Right ventricle myocardium inferior (tissue), 1 donor: Measurements from ENCODE around the gene DNAJC30. TPM values are rescaled to one million over a fixed set of nuclear protein-coding genes. Genes with fewer than 3 reads are reported as not detected.
A peak's percentile ranks its signal among the peaks of the same experiment; 100 is the strongest.
"Not testable (repeated sequence)": the region's sequence is repeated elsewhere in the genome, so short reads cannot be mapped to it uniquely, and the experiment has no call there.

Experiments
- ATAC-seq: fragments of 200-7000 bp; cut with Tn5 transposase; one replicate; pipeline ENCODE4 v1.9.1; 2020; ENCODE audit warnings: mild to moderate bottlenecking, moderate library complexity
- DNase-seq: peaks from one replicate; pipeline ENCODE4 v3.0.0; 2021; ENCODE audit errors: missing footprints
- intact Hi-C: fragments of 100-400 bp; cut with DNase I; formaldehyde crosslinking; loops from one replicate; pipeline ENCODE4 v1.11.0; 2022
- total RNA-seq: library from RNA; stranded (reverse); fragmentation: NEBNext Ultra II Directional; extraction: Animal tissue kit (Norgen Biotek cat#: 25700); gene quantifications from one replicate; pipeline ENCODE4 v1.2.1, GENCODE V29; 2021
- donor health status: DM: no; HTN: yes; CAD: no; lungs with severe emphysema.

DNAJC30 gene
- total RNA-seq, 1 donor from 2014 or later, result 13.8 TPM

- ATAC-seq, result no peak
These were observed 32.5 kb upstream of the DNAJC30 start for GRCh38 chr7:73715648-73716317.

DNA sequence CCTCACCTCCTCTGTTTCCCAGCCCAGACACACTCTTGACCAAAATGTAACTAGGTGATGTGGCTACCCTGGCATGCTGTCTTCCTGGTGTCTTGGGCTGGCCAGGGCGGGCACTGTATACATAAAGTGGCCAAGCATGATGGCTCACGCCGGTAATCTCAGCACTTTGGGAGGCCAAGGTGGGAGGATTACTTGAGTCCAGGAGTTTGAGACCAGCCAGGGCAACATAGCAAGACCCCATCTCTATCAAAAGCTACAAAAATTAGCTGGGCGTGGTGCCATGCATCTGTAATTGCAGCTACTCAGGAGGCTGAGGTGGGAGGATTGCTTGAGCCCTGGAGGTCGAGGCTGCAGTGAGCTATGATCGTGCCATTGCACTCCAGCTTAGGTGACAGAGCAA lies 30.1 kb upstream of the DNAJC30 start:
- ATAC-seq, DNase-seq, intact Hi-C loops: not testable (repeated sequence)

More at GRCh38 chr7:73715648-73716317, 32.5 kb upstream of the DNAJC30 start:
- no peak for DNase-seq
- intact Hi-C loops, result no loop called here

DNA sequence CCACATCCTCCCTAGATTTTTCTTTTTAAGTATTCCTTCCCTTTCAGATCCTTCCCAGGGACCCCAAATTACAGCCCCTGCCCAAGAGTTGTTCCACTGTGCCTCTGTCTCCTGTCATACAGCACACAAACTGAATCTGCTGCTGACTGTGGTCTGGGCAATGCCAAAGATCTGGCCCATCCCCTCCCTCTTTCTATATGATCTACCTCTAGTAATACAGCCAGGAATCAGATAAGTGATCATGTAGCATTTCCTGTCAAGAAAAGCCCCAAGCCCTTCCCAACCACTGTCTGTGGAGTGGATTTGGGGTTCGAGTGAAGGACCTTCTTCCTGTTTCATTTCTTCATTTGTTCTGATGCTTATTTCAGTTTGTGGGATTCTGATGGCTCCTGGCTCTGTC lies 29.5 kb upstream of the DNAJC30 start:
- intact Hi-C loops, result no loop called here

GRCh38 chr7:73708961-73709549 lies 25.8 kb upstream of the DNAJC30 start:
- ATAC-seq (no peak), DNase-seq (peak; percentile 57)
- intact Hi-C loops, result no loop called here

More for the DNA sequence above, 29.5 kb upstream of the DNAJC30 start:
- DNase-seq (no peak), ATAC-seq (no peak)

GRCh38 chr7:73707045-73707631 lies 23.9 kb upstream of the DNAJC30 start:
- DNase-seq (peak; percentile 85), ATAC-seq (peak; percentile 21)
- intact Hi-C loops, result no loop called here

- DNase-seq (peak; percentile 50), ATAC-seq (no peak)
- intact Hi-C loops, result no loop called here
These were observed 23.1 kb upstream of the DNAJC30 start for GRCh38 chr7:73706126-73707044.

- intact Hi-C loops, result no loop called here
- DNase-seq (peak; percentile 1), ATAC-seq (no peak)
These were observed 22.3 kb upstream of the DNAJC30 start for GRCh38 chr7:73705551-73705920.

DNA sequence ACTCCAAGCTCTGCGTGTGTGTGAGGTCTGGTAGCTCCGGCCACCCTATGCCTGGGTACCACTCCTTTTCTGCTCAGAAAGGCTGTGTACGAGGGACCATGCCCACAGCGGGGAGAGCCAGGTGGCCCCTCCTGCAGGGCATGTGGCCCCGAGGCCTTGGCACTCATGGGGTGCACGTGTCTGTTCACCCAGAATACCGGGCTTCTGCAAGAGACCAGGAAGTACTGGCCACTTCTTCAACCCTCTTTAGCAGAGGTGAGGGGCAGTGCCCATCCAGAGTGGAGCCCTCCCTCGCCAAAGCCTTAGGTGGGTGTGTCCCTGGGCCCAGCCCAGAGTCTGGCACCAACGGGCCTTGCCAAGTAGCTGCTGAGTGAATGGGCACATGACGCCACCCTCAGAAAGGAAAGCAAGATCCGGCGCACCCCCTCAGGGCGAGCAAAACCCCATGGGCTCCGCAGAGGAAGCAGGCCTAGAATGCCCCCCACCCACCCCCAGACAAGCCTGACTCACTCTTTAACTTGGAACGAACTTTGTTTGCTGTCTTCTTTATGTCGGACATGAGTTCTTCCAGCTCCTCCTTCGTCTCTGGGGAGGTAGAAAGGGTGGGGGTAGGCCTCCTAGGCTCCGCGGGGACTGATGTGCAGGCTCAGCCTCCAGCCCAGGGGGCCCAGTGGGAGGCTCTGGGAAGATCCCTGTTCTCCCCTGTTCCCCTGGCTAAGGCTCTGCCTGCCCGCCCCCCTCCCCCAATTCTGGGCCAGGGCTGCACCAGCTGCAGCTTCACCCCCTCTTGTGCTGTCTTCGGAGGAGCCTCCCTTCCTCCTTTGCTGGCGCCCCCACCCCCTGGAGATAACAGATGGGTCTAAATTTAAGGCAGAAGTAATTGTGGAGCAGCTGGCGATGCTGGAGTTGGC lies 21.6 kb upstream of the DNAJC30 start:
- ATAC-seq (no peak), DNase-seq (peak; percentile 60)
- intact Hi-C loops, result no loop called here

DNA sequence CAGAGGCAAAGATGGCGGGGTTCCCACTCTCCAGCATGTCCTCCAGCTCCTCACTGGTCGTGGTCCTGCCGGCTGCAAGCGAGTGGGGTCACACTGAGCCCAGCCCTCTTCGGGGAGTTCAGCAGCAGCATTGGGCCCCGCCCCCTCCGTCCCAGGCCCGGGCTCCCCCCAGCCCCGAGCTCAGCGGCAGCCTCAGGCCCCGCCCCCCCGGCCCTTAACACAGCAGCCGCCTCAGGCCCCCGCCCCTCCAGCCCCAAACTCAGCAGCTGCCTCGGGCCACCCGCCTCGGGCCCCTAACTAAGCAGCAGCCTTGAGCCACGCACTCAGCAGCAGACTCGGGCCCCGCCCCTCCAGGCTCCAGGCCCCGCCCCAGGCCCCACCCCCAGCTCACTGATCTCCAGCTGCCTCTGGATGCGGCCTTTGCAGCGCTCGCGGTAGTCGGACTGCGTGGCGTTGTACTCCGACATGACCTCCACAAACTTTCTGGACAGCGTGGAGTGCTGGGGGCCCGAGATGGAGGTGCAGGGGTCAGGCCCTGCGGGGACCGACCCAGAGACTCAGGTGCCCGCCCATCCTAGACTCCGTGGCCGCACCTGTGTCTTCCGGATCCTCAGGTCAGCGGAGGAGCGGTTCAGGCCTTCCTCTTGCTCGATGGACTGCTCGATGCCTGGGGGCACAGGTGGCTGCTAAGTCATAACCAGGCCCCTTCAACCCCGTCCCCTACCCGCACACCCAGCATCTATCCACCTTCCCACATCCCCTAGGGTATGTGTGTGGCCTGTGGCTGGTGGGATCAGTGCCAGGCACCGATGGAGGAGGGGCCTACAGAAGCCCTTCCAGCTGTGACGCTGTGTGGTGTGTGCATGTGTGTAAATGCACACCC lies 20.7 kb upstream of the DNAJC30 start:
- ATAC-seq, result peak; percentile 49
- DNase-seq, result peak; percentile 68
- intact Hi-C loops, result no loop called here

- intact Hi-C loops, result no loop called here
- no peak for ATAC-seq
- no peak for DNase-seq
These were observed 20.0 kb upstream of the DNAJC30 start for GRCh38 chr7:73703225-73703624.

GRCh38 chr7:73702665-73703064 lies 19.4 kb upstream of the DNAJC30 start:
- intact Hi-C loops, result no loop called here
- DNase-seq, result peak; percentile 45
- no peak for ATAC-seq

- no peak for DNase-seq
- no peak for ATAC-seq
- intact Hi-C loops, result no loop called here
These were observed 19.0 kb upstream of the DNAJC30 start for GRCh38 chr7:73702226-73702625.

DNA sequence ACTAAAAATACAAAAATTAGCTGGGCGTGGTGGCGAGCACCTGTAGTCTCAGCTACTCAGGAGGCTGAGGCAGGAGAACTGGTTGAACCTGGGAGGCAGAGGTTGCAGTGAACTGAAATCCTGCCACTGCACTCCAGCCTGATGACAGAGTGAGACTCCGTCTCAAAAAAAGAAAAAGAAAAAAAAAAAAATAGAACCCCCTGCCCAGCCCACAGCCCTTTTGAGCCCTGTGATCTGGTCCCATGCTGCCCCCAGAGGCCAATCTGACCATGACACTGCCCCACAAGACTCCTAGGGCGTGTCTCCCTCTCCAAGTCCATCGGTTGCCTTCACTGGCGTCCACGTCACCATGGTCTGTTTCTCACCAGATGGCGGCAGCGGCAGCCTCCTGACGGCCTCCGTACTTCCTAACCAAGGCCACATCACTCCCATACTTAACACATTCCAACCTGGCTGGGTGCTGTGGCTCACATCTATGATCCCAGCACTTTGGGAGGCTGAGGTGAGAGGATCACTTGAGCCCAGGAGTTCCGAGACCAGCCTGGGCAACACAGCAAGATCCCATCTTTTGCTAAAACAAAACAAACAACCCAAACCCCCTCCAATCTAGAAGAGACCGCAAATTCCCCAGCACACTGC lies 18.2 kb upstream of the DNAJC30 start:
- intact Hi-C loops, result no loop called here
- ATAC-seq, result no peak
- DNase-seq, result peak; percentile 68

GRCh38 chr7:73700581-73701134 lies 17.4 kb upstream of the DNAJC30 start:
- no peak for ATAC-seq
- intact Hi-C loops, result no loop called here
- DNase-seq, result peak; percentile 52

- intact Hi-C loops, result no loop called here
- ATAC-seq, result no peak
- peak; percentile 31 for DNase-seq
These were observed 16.8 kb upstream of the DNAJC30 start for GRCh38 chr7:73700069-73700423.

DNA sequence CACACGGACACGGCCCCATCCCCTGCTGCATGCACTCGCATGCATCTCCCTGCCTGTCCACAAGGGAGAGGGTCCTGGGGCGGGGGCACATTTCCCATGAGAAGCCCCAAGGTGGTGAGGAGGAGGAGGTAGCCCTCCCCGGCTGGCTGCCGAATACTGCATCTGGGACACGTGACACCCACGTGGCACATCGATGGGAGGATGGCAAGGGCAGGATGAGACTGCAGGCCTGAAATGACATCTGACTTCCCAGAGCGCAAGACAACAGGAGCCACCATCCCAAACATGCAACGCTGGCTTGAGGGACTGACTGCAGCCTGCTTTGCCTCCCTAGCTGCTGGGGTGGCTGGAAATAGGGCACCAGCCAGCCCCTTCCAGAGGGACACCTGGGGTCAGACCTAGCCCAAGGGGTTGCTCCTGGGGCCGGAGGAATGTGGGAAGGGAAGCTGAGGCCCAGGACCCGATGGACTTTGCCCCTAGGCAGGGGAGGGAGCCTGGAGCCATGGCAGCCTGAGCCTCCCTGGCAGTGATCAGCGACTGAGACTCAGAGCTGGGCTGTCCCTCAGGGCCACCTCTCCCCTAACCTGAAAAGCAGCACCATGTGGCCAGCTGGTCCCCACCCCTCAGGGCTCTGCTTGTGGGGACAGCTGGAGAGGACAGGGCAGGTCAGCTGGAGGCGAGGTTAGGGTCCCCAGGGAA lies 16.3 kb upstream of the DNAJC30 start:
- no peak for ATAC-seq
- intact Hi-C loops, result no loop called here
- DNase-seq, result peak; percentile 51
